Neural cell (in vitro differentiated cells): ENCODE results near the gene UBXN6.

Experiments used
- CTCF ChIP-seq: fragments of 450-650 bp; IDR thresholded peaks from 2 replicates; pipeline ENCODE4 v1.5.1; 2014; ENCODE audit warnings: antibody characterized with exemption, mild to moderate bottlenecking, moderate library complexity; ENCODE audit not compliant: poor library complexity, severe bottlenecking
- EP300 ChIP-seq: fragments of 450-650 bp; conservative IDR thresholded peaks from 2 replicates; pipeline ENCODE4 v1.6.1; 2014; ENCODE audit warnings: antibody characterized with exemption, mild to moderate bottlenecking, moderate library complexity; ENCODE audit not compliant: poor library complexity, severe bottlenecking
- EZH2 ChIP-seq: fragments of 200-600, 300-800 bp; shearing (Covaris generic), sonication (generic); IDR thresholded peaks from 2 replicates; pipeline ENCODE4 v1.6.1; 2014; ENCODE audit warnings: antibody characterized with exemption, low read length, borderline replicate concordance, mild to moderate bottlenecking; ENCODE audit not compliant: insufficient read depth, poor library complexity, severe bottlenecking
- MXI1 ChIP-seq: fragments of 450-650 bp; conservative IDR thresholded peaks from 2 replicates; pipeline ENCODE4 v1.6.1; 2014; ENCODE audit warnings: antibody characterized with exemption, mild to moderate bottlenecking; ENCODE audit not compliant: poor library complexity, severe bottlenecking
- POLR2AphosphoS5 ChIP-seq: IDR thresholded peaks from 2 replicates; pipeline ENCODE4 v1.6.1; 2012
- RAD21 ChIP-seq: fragments of 450-650 bp; conservative IDR thresholded peaks from 2 replicates; pipeline ENCODE4 v1.6.1; 2014; ENCODE audit warnings: antibody characterized with exemption, mild to moderate bottlenecking, moderate library complexity
- REST ChIP-seq: IDR thresholded peaks from 2 replicates; pipeline ENCODE4 v1.6.1; 2012; ENCODE audit warnings: borderline replicate concordance
- SMC3 ChIP-seq: fragments of 450-650 bp; conservative IDR thresholded peaks from 2 replicates; pipeline ENCODE4 v1.6.1; 2014; ENCODE audit warnings: antibody characterized with exemption, mild to moderate bottlenecking, moderate library complexity; ENCODE audit not compliant: poor library complexity

- TF ChIP-seq RAD21, result no peak
- TF ChIP-seq CTCF, result no peak
- TF ChIP-seq EP300, result no peak
- no peak for TF ChIP-seq SMC3
- TF ChIP-seq MXI1, result no peak
- TF ChIP-seq REST, result no peak
- no peak for TF ChIP-seq POLR2AphosphoS5
- TF ChIP-seq EZH2, result no peak
Observed at GRCh38 chr19:4454747-4455718, 2.6 kb downstream of the UBXN6 start.
